Panc1 (cell line): Measurements from ENCODE around the gene ADCYAP1R1. TPM values are rescaled to one million over a fixed set of nuclear protein-coding genes. Genes with fewer than 3 reads are reported as not detected.
A peak's percentile ranks its signal among the peaks of the same experiment; 100 is the strongest.

Experiments
- ATAC-seq: fragments of 200-7000 bp; cut with Tn5 transposase; 2 replicates; pipeline ENCODE4 v1.9.1; 2020; ENCODE audit warnings: mild to moderate bottlenecking, moderate library complexity
- BruUV-seq: library from RNA; stranded (reverse); fragments of 400-500 nt; replicated peaks from 2 replicates; lab custom pipeline; 2021; lab: Mats Ljungman, UMichigan
- CTCF ChIA-PET: fragments of 300-600 bp; sonication (Branson Sonifier 250); formaldehyde crosslinking; loops from one replicate; lab custom pipeline; 2022; ENCODE audit warnings: antibody characterized with exemption; lab: Charles Lee
- POLR2A ChIA-PET: fragments of 300-600 bp; sonication (Branson Sonifier 250); formaldehyde crosslinking; loops from one replicate; lab custom pipeline; 2022; ENCODE audit warnings: antibody characterized with exemption; lab: Charles Lee
- DNase-seq: peaks from one replicate; pipeline ENCODE4 v3.0.0-alpha.2; 2010; ENCODE audit warnings: low read depth, low spot score
- H3K27ac ChIP-seq: 2 replicates; pipeline ENCODE4 v1.5.1; 2011; ENCODE audit warnings: mild to moderate bottlenecking, low read length, inconsistent platforms
- H3K27me3 ChIP-seq: fragments of 200-500 bp; sonication (Bioruptor generic); 2 replicates; pipeline ENCODE4 v1.6.0; 2014; ENCODE audit warnings: low read length, inconsistent platforms; ENCODE audit not compliant: control insufficient read depth, insufficient read depth
- H3K36me3 ChIP-seq: fragments of 200-500 bp; sonication (Bioruptor generic); 2 replicates; pipeline ENCODE4 v1.5.1; 2014; ENCODE audit warnings: inconsistent platforms, mild to moderate bottlenecking, low read length, moderate library complexity; ENCODE audit not compliant: control insufficient read depth, insufficient read depth
- H3K4me1 ChIP-seq: 2 replicates; pipeline ENCODE4 v1.5.1; 2011; ENCODE audit warnings: inconsistent platforms, mild to moderate bottlenecking, low read length, moderate library complexity; ENCODE audit not compliant: control insufficient read depth, insufficient read depth
- H3K4me3 ChIP-seq, 2 experiments: 2 replicates each; pipeline ENCODE4 v1.5.1; 2011 to 2012; ENCODE audit warnings: low read depth in 2 of 2, low read length in 2 of 2, mild to moderate bottlenecking in 2 of 2, inconsistent platforms in 1 of 2, moderate library complexity in 1 of 2
- H3K9me3 ChIP-seq: fragments of 200-500 bp; sonication (Bioruptor generic); 2 replicates; pipeline ENCODE4 v1.5.1; 2014; ENCODE audit warnings: low read depth, mild to moderate bottlenecking, inconsistent platforms, low read length, moderate library complexity; ENCODE audit not compliant: control insufficient read depth, insufficient read depth
- CTCF ChIP-seq: fragments of 450-650 bp; IDR thresholded peaks from 2 replicates; pipeline ENCODE4 v1.5.1; 2017; ENCODE audit warnings: mild to moderate bottlenecking
- POLR2AphosphoS5 ChIP-seq: IDR thresholded peaks from 2 replicates; pipeline ENCODE4 v1.6.1; 2012; ENCODE audit warnings: mild to moderate bottlenecking, low read depth, low read length, moderate library complexity
- REST ChIP-seq, 2 experiments: IDR thresholded peaks; 2 replicates each; pipeline ENCODE4 v1.6.1; 2011 to 2012; ENCODE audit warnings: low read depth in 2 of 2, control low read depth in 1 of 2, low read length in 1 of 2, mild to moderate bottlenecking in 1 of 2, moderate library complexity in 1 of 2; ENCODE audit not compliant: insufficient read depth in 1 of 2
- SIN3A ChIP-seq: IDR thresholded peaks from 2 replicates; pipeline ENCODE4 v1.6.1; 2012; ENCODE audit warnings: low read depth, mild to moderate bottlenecking, low read length, moderate library complexity, borderline replicate concordance; ENCODE audit not compliant: insufficient read depth
- TCF7L2 ChIP-seq: IDR thresholded peaks from 2 replicates; pipeline ENCODE4 v1.6.1; 2011; ENCODE audit warnings: mild to moderate bottlenecking, low read depth, low read length, inconsistent platforms
- in situ Hi-C: cut with HindIII; loops from 2 replicates; pipeline ENCODE4 v1.10.0; 2016; ENCODE audit warnings: low sequenced_read_pairs, low pct_unique_long_range_greater_than_20kb
- intact Hi-C: fragments of 100-400 bp; cut with micrococcal nuclease; formaldehyde crosslinking; loops from one replicate; pipeline ENCODE4 v1.10.0; 2022; ENCODE audit not compliant: unreplicated experiment
- total RNA-seq: library from RNA; stranded (reverse); gene quantifications from one replicate; pipeline ENCODE4 v1.2.1, GENCODE V29; 2021; ENCODE audit not compliant: unreplicated experiment

ADCYAP1R1 gene
- total RNA-seq, 1 experiment from 2014 or later = not detected

DNA sequence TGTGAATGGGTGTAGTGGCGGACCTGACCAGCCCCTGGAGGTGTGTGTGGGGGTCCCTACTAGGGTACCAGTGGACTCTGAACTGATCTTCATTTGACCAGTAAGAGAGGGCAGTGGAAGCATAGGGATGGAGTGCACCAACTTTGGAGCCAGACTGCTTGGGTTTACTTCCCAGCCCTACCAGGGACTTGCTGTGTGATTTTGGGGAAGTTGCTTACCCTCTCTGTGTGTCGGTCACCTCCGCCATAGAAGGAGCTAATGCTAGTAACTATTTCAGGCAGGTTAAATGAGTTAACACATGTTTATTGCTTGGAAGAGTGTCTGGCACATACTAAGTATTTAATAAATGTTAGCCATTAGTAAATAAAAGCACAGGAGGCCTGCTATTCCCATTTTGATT, 6.6 kb downstream of the ADCYAP1R1 start:
- peaks cover 2% of the 10 kb centered on the region; the same call in 1 of the 2 replicates for H3K27me3 ChIP-seq
- in situ Hi-C loops (no loop called here), intact Hi-C loops (no loop called here)
- BruUV-seq = no TSS peak
- ChIA-PET POLR2A (no interaction called here), CTCF (interaction anchor here (1.4 kb wide), 1 partner anchor 17 kb away, joined by 3 read pairs; no protein-coding TSS in a partner anchor)
- H3K36me3 ChIP-seq = no peaks in the 10 kb centered on the region
- TF ChIP-seq SIN3A (no peak), CTCF (no peak), REST (IDR thresholded peaks at IDR 0.05; ENCODE audit: insufficient read depth in 1 of 2, low read depth in 2 of 2, low read length in 1 of 2) (no peak), TCF7L2 (no peak)
- no peak for ATAC-seq
- no peaks in the 10 kb centered on the region for H3K9me3 ChIP-seq
- no peak overlapping the region for H3K4me3 ChIP-seq
- DNase-seq = no peak
- H3K27ac ChIP-seq = no peak overlapping the region
- no peaks in the 10 kb centered on the region for H3K4me1 ChIP-seq

GRCh38 chr7:31059551-31059950, 7.4 kb downstream of the ADCYAP1R1 start:
- no peak for TF ChIP-seq POLR2AphosphoS5
- no peak for TF ChIP-seq TCF7L2
- no peak for TF ChIP-seq SIN3A
- TF ChIP-seq CTCF = peak; percentile 29; the same call in 1 of the 2 replicates
- no peak for TF ChIP-seq REST (IDR thresholded peaks at IDR 0.05; ENCODE audit: insufficient read depth in 1 of 2, low read depth in 2 of 2, low read length in 1 of 2)
- BruUV-seq = no TSS peak
- no peak for ATAC-seq
- DNase-seq = no peak
- ChIA-PET CTCF (interaction anchor here (0.6 to 1.4 kb wide), 3 partner anchors 13 to 63 kb away, joined by 3 to 5 read pairs (median 4); no protein-coding TSS in a partner anchor), POLR2A (no interaction called here)
- intact Hi-C loops = no loop called here
- Histone ChIP-seq H3K4me3 (no peak overlapping the region), H3K4me1 (no peaks in the 10 kb centered on the region), H3K27me3 (peaks cover 2% of the 10 kb centered on the region; the same call in 1 of the 2 replicates), H3K27ac (no peak overlapping the region), H3K9me3 (no peaks in the 10 kb centered on the region), H3K36me3 (no peaks in the 10 kb centered on the region)
- in situ Hi-C loops = no loop called here
